Heart left ventricle (tissue), 13 donors: ENCODE results near the gene POLR1G.

Experiments
- CTCF ChIP-seq, 12 donors: fragments of 200-600 bp; sonication (generic) in 4 of 12; IDR thresholded peaks; one replicate each; pipeline versions ENCODE4 v1.5.0 to v1.8.0; 2018 to 2022; ENCODE audit warnings: antibody characterized with exemption in 12 of 12, mild to moderate bottlenecking in 5 of 12
- POLR2A ChIP-seq, 2 donors: fragments of 450-650 bp; IDR thresholded peaks; one replicate each; pipeline ENCODE4 v1.6.1; 2017; ENCODE audit warnings: antibody characterized with exemption in 2 of 2, mild to moderate bottlenecking in 2 of 2, moderate library complexity in 2 of 2
- donor health status: ischemic (EF 13 %, LVEDD 7.1; RV severe dilation, severe dysfunction).
- donor health status: DM: no; HTN: yes; CAD: no.
- donor health status: DM: no; HTN: no; CAD: no.
- donor health status: ischemic (EF 25% LVEDD 6.9; RV normal size, moderate dysfunction).
- donor health status: ischemic (EF 25% LVEDD 5.7; RV mildly dilated, moderate dysfunction).
- donor health status: ischemic (EF 35%, LVEDD 5.7; RV mildly dilated, moderate dysfunction).
- donor health status: nonischemic (EF 11% LVEDD 7.7; RV severe dilation, severe dysfunction).
- donor health status: DM: yes; HTN: yes; CAD: no.
- donor health status: PGD.
- donor health status: ischemic (EF 29% LVEDD 5.4; RV normal size, mild dysfunction).
- donor health status: nonischemic (EF 23%, LVEDD 6.1; RV moderate dilation, normal function).

DNA sequence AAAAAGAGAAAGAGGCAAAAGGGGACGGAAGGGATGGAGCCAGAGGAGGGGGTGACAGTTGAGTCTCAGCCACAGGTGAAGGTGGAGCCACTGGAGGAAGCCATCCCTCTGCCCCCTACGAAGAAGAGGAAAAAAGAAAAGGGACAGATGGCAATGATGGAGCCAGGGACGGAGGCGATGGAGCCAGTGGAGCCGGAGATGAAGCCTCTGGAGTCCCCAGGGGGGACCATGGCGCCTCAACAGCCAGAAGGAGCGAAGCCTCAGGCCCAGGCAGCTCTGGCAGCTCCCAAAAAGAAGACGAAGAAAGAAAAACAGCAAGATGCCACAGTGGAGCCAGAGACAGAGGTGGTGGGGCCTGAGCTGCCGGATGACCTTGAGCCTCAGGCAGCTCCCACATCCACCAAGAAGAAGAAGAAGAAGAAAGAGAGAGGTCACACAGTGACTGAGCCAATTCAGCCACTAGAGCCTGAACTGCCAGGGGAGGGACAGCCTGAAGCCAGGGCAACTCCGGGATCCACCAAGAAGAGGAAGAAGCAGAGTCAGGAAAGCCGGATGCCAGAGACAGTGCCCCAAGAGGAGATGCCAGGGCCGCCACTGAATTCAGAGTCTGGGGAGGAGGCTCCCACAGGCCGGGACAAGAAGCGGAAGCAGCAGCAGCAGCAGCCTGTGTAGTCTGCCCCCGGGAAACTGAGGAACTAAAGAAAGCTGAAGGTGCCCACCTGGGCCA is 2.5 kb downstream of the POLR1G start:
- TF ChIP-seq CTCF (IDR thresholded peaks at IDR 0.05) (no peak), POLR2A (IDR thresholded peaks at IDR 0.05) (no peak)
